Motor neuron (in vitro differentiated cells): ENCODE measurements around the gene ATXN1. TPM values are rescaled to one million over a fixed set of nuclear protein-coding genes. Genes with fewer than 3 reads are reported as not detected.
"Not testable (repeated sequence)": the region's sequence is repeated elsewhere in the genome, so short reads cannot be mapped to it uniquely, and the experiment has no call there.

Source experiments
- ATAC-seq, 8 experiments: fragments of 200-7000 bp; cut with Tn5 transposase; replicated peaks in 6 of 8; 2 replicates each; pipeline ENCODE4 v1.8.0; 2021; ENCODE audit warnings: mild to moderate bottlenecking in 8 of 8, moderate library complexity in 8 of 8
- H3K27ac ChIP-seq, 2 donors: fragments of 250-450 bp; sonication (Bioruptor Pico); 2 replicates each; pipeline ENCODE4 v1.9.0; 2021; ENCODE audit warnings: antibody characterized with exemption in 2 of 2, mild to moderate bottlenecking in 2 of 2, moderate library complexity in 1 of 2
- H3K4me1 ChIP-seq, 2 donors: fragments of 250-450 bp; sonication (Bioruptor Pico); replicated peaks in 1 of 2; 2 replicates each; pipeline ENCODE4 v1.6.1; 2021; ENCODE audit warnings: antibody characterized with exemption in 2 of 2, mild to moderate bottlenecking in 2 of 2, moderate library complexity in 1 of 2
- H3K4me3 ChIP-seq, 5 donors: fragments of 250-450 bp; sonication (Bioruptor Pico); 2 replicates each; pipeline ENCODE4 v1.9.0; 2021; ENCODE audit warnings: antibody characterized with exemption in 5 of 5, mild to moderate bottlenecking in 5 of 5, moderate library complexity in 4 of 5
- WGBS, 10 experiments: fragments of 450-650 bp; shearing (Covaris generic); methylation state at CpG; one replicate each; pipeline ENCODE4 v1.0.0; 2022; 5-methylcytosine and 5-hydroxymethylcytosine counted together
- in situ Hi-C, 9 experiments: fragments of 400-800 bp; cut with MboI; loops; one replicate each; pipeline ENCODE4 v1.15.0; 2021; ENCODE audit warnings: low sequenced_read_pairs in 9 of 9, low pct_unique_long_range_greater_than_20kb in 2 of 9; ENCODE audit not compliant: unreplicated experiment in 9 of 9
- total RNA-seq, 8 experiments: library from RNA; unstranded; fragments of 300-600 nt; gene quantifications; 2 replicates each; pipeline versions ENCODE4 v1.2.3 to v1.2.4, GENCODE V29; 2022

ATXN1 gene
- total RNA-seq, 8 experiments from 2014 or later, result 8.9 to 64.9 (median 18.3) TPM

DNA sequence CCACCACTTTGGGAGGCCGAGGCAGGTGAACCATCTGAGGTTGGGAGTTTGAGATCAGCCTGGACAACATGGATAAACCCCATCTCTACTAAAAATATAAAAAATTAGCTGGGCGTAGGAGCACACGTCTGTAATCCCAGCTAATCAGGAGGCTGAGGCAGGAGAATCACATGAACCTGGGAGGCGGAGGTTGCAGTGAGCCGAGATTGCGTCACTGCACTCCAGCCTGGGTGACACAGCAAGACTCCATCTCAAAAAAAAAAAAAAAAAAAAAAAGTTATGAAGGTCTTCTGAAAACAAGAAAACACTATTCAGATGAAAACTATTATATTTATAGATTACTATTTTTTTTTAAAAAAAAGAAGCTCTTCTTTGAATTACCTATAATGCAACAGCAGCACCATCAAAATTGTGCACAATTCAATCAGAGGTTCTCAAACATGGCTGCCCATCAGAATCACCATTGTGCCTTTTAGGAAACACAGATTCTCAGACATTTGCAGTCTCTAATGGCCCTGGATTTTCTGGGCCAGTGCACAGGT is 370.3 kb downstream of the ATXN1 start:
- in situ Hi-C loops, ATAC-seq: not testable (repeated sequence)
- 83 to 100% (median 100%) methylated on average over 2 to 6 of the region's 6 CpGs; no CpG with 5 or more reads in 3 of the 10 experiments for WGBS, 10 experiments

DNA sequence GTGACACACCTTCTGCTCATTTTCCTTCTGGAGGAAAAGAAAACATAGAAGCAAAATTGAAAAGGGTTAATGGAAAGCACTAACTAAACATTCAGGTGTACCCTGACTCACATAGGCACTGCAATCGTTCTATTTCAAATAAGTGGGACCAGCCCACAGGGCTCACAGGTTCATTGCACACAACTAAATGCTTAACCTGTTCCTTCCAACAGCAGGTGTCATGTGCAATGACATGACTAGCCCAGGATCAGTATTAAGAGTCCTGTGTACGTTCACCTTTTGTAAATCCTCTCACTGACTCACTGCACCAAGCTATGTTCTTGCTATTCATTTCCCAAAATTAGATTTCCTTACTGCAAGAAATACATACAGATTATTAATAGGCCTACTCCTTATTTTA is 371.6 kb downstream of the ATXN1 start:
- 60 to 100% (median 71%) methylated on average over 1 to 2 of the region's 2 CpGs; no CpG with 5 or more reads in 2 of the 10 experiments for WGBS, 10 experiments
- in situ Hi-C loops, result no loop called here
- no peak for ATAC-seq
- no peak overlapping the region for H3K27ac ChIP-seq
- no peak overlapping the region for H3K4me3 ChIP-seq
- H3K4me1 ChIP-seq, result peaks cover 2 to 10% of the 10 kb centered on the region in 2 donors

More for the DNA sequence above, 370.3 kb downstream of the ATXN1 start:
- H3K4me1 ChIP-seq, H3K27ac ChIP-seq, H3K4me3 ChIP-seq: not testable (repeated sequence)

DNA sequence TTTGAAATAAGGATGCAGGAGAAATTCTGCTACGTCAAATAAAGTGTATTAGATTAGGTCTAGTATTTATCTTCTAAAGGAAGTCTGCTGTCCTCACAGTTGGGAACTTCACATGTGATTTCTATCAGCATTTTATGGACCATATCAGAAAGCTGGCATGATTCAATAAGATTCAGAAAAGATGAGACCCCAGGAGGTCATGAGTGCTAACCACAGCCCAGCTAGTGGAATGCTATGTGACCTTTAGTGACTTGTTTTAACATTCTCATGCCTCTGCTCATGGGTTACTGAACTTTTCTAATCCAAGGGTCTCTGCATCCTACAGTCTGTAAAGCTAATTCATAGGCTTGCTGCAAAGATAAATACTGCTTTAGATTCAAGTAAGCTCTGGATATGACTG is 372.8 kb downstream of the ATXN1 start:
- H3K4me3 ChIP-seq, result no peak overlapping the region
- in situ Hi-C loops, result no loop called here
- WGBS, 10 experiments, result 20 to 100% (median 93%) methylated on average over 1 of the region's 1 CpG; no CpG with 5 or more reads in 6 of the 10 experiments
- no peak for ATAC-seq
- peaks cover 2 to 10% of the 10 kb centered on the region in 2 donors for H3K4me1 ChIP-seq
- H3K27ac ChIP-seq, result no peak overlapping the region

DNA sequence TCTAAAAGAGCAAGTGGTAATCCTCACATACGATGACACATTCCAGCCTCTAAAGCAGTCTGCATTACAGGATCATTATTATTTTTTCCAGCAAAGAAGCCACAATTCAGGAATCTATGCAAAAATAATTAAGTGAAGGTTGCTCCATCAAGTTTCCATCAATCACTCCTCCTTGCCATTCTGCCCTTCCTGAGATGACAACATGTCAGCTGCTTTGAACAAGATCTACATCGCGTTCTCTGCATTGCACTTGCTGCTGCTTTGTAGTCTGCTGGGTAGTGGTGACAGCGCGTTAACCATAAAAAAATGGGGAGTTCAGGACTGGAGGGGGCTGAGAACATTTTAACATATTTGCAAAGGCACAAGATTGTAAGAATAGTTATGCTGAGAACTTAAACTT is 375.2 kb downstream of the ATXN1 start:
- H3K27ac ChIP-seq, result no peak overlapping the region
- peaks cover 2 to 10% of the 10 kb centered on the region in 2 donors for H3K4me1 ChIP-seq
- peak; percentile 46 to 90 (median 87) for ATAC-seq
- in situ Hi-C loops, result no loop called here
- H3K4me3 ChIP-seq, result no peak overlapping the region
- 70 to 100% (median 80%) methylated on average over 1 to 5 of the region's 5 CpGs; no CpG with 5 or more reads in 1 of the 10 experiments for WGBS, 10 experiments

DNA sequence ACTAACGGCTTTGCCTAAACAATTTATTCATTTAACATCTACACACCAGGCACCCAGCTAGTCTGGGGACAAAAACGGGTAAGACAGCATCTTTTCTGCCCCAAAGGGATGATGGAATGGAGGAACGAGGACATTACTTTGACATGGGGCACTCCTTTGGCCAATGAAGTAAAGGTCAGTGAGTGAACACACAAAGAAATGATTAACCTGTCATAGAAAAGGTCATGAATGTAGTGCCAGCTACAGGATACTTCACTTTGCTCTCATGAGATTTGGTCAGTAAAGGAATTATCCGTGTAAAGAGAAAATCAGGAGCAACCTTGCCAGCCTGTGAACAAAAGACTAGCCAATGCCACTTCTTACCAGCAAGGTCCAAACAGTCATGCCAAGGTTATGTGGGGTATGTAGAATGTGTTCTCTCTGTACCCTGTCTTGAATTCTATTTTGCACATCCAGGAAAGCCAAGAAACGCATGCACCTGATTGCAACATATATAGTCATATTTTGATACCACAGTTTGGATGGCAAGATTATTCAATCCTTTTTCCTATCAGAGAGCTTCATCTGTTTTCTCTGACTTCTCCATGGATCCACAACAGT is 377.6 kb downstream of the ATXN1 start:
- peaks cover 8 to 10% of the 10 kb centered on the region in 2 donors for H3K4me1 ChIP-seq
- in situ Hi-C loops, result no loop called here
- WGBS, 10 experiments, result 75 to 100% (median 84%) methylated on average over 1 to 5 of the region's 5 CpGs
- no peak overlapping the region for H3K27ac ChIP-seq
- H3K4me3 ChIP-seq, result no peak overlapping the region
- no peak for ATAC-seq

DNA sequence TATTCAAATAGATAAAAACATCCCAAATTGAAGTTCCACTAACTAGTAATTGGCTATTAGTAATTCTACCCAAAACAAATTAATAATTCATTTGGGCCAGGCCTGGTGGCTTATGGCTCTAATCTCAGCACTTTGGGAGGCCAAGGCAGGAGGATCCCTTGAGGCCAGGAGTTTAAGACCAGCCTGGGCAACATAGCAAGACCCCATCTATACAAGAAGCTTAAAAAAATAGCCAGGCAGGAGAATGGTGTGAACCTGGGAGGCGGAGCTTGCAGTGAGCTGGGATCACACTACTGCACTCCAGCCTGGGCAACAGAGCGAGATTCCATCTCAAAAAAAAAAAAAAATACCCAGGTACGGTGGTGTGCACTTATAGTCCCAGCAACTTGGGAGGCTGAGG is 379.3 kb downstream of the ATXN1 start:
- WGBS, 10 experiments, result 40 to 100% (median 90%) methylated on average over 1 to 2 of the region's 3 CpGs; no CpG with 5 or more reads in 3 of the 10 experiments
- H3K27ac ChIP-seq, H3K4me1 ChIP-seq, H3K4me3 ChIP-seq, in situ Hi-C loops, ATAC-seq: not testable (repeated sequence)

DNA sequence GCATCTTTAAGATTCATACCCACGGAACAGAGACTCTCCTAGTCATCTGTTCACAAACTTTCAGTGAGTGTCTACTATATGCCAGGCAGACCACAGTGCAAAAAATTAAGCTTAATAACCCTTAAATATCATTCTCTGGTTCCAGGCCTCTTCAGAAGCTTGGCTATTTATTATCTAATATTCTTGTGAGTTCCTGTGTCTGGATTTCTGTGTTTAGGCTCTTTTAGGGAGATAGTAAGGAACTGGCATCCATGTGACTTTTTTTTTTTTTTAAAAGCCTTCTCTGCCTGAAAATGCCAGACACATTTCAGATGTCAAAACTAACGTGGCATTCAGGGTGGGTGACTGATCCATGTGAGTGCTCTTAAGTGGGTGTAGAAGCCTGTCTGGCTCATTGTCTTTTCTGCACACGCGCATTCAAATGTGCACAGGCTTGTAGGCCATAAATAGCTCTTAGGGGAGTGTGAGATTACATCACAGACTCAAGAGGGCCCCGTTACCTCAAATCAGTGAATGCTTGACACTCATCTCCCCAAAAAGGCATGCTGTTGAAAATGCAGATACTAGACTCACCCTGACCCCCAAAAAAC is 380.9 kb downstream of the ATXN1 start:
- H3K27ac ChIP-seq, result no peak overlapping the region
- H3K4me3 ChIP-seq, result no peak overlapping the region
- in situ Hi-C loops, result no loop called here
- H3K4me1 ChIP-seq, result peaks cover under 1 to 6% of the 10 kb centered on the region in 2 donors
- 42 to 100% (median 81%) methylated on average over 1 to 3 of the region's 5 CpGs for WGBS, 10 experiments
- peak; percentile 45 to 68 (median 56) for ATAC-seq

DNA sequence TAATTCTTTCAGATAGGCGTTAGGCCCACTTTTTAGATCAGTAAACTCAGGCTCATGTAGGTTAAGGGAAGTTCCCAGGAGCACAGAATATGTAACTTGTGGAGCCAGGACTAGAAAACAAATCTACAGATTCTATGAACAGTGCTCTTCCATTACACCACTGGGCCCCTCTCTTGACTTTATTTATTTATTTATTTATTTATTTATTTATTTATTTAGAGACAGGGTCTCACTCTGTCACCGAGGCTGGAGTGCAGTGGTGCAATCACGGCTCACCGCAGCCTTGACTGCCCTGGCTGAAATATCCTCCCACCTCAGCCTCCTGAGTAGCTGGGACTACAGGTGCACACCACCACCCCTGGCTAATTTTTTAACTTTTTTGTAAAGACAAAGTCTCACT is 382.9 kb downstream of the ATXN1 start:
- H3K4me3 ChIP-seq, in situ Hi-C loops: not testable (repeated sequence)
- 88 to 100% (median 100%) methylated on average over 1 to 4 of the region's 4 CpGs; no CpG with 5 or more reads in 4 of the 10 experiments for WGBS, 10 experiments

DNA sequence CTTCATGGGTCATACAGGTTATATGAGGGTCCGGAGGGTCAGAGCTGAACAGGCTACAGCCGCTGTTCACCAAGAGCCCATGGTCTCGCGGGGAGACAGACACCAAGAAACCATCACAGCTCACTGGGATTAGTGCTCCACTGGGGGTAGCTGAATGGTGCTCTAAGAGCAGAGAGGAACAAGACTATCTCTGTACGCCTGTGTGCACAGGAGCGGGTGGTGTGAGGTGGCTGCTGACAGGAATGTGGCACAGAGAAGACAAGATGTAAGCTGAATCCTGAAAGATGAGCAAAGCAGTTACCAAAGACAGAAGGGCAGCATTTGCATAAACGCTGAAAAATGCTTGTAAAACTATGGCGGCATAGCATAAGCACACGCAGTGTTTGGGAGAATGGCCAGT is 383.8 kb downstream of the ATXN1 start:
- Histone ChIP-seq H3K4me1 (peaks cover 6 to 9% of the 10 kb centered on the region in 2 donors), H3K4me3 (no peak overlapping the region), H3K27ac (no peak overlapping the region)
- in situ Hi-C loops, result no loop called here
- ATAC-seq, result no peak
- WGBS, 10 experiments, result 20 to 100% (median 100%) methylated on average over 1 to 9 of the region's 9 CpGs; no CpG with 5 or more reads in 3 of the 10 experiments

More for the DNA sequence above, 382.9 kb downstream of the ATXN1 start:
- H3K27ac ChIP-seq, ATAC-seq, H3K4me1 ChIP-seq: not testable (repeated sequence)

DNA sequence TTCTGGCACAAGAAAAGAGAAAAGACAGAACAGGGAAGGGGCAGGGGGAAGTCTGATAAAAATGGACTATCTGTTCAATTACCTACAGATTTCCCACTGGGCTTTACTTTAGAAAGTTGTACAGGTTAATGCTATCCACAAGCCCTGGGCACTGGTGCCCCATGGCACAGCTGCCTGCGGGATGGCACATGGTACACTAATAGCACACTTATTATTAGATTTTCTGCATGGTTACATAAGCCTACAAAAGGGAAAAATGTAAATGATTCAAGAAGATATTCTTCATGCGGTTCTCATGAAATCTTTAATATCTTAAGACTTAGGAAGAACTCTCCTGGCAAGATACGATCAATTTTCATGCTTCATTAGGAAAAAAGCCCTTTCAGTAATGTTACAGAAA is 385.4 kb downstream of the ATXN1 start:
- no peak for ATAC-seq
- 53 to 100% (median 94%) methylated on average over 2 to 3 of the region's 3 CpGs; no CpG with 5 or more reads in 2 of the 10 experiments for WGBS, 10 experiments
- H3K4me3 ChIP-seq, result no peak overlapping the region
- peaks cover 5 to 9% of the 10 kb centered on the region in 2 donors for H3K4me1 ChIP-seq
- in situ Hi-C loops, result no loop called here
- no peak overlapping the region for H3K27ac ChIP-seq

DNA sequence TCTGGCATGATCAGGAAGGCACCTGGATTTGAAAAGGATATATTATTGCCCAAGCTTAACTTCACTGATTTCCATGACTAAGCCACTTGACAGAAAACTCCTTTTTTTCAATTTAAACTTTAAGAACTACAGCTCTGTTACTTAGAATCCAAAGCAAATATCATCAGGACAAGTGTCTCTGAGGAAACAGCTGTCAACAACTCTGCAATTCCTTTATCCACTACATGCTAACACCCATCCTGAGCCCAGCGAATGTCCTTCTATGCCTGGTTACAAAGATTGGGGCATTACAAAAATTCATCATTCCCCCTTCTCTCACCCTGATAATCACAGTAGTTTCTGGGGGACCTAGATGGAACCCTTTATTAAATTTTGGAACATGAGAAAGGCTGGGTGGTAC is 386.1 kb downstream of the ATXN1 start:
- Histone ChIP-seq H3K27ac (no peak overlapping the region), H3K4me1 (peaks cover 2 to 9% of the 10 kb centered on the region in 2 donors), H3K4me3 (no peak overlapping the region)
- ATAC-seq, result peak in 1 of 8 experiments; percentile 63
- in situ Hi-C loops, result no loop called here
- WGBS, 10 experiments, result 60 to 78% (median 60%) methylated on average over 1 of the region's 1 CpG; no CpG with 5 or more reads in 5 of the 10 experiments

DNA sequence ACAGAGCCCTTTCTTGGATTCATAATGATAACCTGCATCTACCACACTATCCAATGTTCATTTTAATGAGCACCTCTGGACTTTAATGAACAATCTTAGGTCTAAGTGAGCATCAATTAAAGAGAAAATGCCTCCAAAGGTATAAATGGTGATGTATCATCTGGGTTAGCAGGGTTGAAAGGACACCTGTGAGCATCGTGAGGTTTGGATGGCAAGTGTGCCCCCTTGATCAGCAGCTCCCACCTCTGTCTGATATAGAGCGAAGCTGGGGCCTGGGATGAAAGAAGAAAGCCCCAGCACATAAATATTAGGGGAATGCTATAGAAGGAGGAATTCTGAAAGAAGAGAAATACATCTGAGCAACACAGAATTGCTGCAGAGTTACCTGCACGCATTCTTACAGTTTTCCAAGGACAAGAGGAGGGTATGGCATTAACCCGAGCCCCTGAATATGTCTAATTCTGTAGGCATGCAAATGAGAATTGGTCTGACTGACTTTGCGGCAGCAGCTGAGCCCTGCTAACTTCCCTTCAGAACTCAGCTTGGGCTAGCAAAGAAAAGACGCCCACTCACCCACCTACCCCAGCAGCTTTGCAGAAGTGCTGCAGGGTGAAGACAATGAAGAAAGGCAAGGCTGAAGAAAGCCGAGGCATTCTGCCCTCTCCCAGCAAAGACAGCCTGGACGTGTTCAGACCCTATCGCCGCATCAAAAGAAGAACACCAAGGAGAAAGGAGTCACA is 386.6 kb downstream of the ATXN1 start:
- in situ Hi-C loops, result no loop called here
- Histone ChIP-seq H3K27ac (no peak overlapping the region), H3K4me3 (no peak overlapping the region), H3K4me1 (peaks cover 7 to 9% of the 10 kb centered on the region in 2 donors)
- ATAC-seq, result peak in 5 of 8 experiments; percentile 19 to 61 (median 44)
- WGBS, 10 experiments, result 27 to 100% (median 80%) methylated on average over 1 to 7 of the region's 10 CpGs; no CpG with 5 or more reads in 1 of the 10 experiments

DNA sequence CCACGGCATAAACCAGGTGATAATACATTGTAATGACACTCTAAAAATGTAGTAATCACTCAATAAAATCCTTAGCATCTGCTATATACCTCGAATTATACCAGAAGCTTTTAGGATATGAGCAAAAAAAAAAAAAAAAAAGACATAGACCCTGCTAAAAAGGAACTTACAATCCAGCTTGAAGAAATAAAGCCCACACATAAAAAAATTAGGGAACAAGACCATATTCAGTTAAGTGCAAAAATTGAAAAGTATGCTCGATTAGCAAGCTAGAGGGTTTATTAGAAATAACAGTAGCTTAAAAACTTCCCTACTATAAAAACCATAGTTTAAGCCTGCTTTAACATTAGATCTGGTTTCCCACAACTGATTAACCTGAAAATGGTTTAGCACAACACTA is 387.2 kb downstream of the ATXN1 start:
- 28 to 98% (median 64%) methylated on average over 1 to 3 of the region's 3 CpGs for WGBS, 10 experiments
- Histone ChIP-seq H3K27ac (no peak overlapping the region), H3K4me1 (peaks cover 11 to 13% of the 10 kb centered on the region in 2 donors), H3K4me3 (no peak overlapping the region)
- in situ Hi-C loops, result no loop called here
- no peak for ATAC-seq
